Kidney epithelial cell (primary cell): ENCODE measurements around the gene MIX23. TPM values are rescaled to one million over a fixed set of nuclear protein-coding genes. Genes with fewer than 3 reads are reported as not detected.

Source experiments
- DNase-seq: peaks from one replicate; pipeline ENCODE4 v3.0.0-alpha.2; 2010; ENCODE audit warnings: low read depth
- H3K27me3 ChIP-seq: 2 replicates; pipeline ENCODE4 v1.6.0; 2011; ENCODE audit warnings: low read length; ENCODE audit not compliant: control insufficient read depth, insufficient read depth
- H3K36me3 ChIP-seq: 2 replicates; pipeline ENCODE4 v1.5.1; 2011; ENCODE audit warnings: low read length; ENCODE audit not compliant: control insufficient read depth, insufficient read depth
- H3K4me3 ChIP-seq: 2 replicates; pipeline ENCODE4 v1.5.1; 2011; ENCODE audit warnings: low read depth, mild to moderate bottlenecking, control low read depth, low read length
- total RNA-seq: library from RNA; depleted of rRNA; stranded (reverse); fragments of >200 nt; gene quantifications from 2 replicates; pipeline ENCODE4 v1.2.3, GENCODE V29; 2015
- TF ChIP-seq, protein P1 (sequence below): IDR thresholded peaks from 2 replicates; pipeline ENCODE4 v1.5.1; 2011; ENCODE audit warnings: mild to moderate bottlenecking, moderate library complexity, low read length, control low read depth, inconsistent platforms; ENCODE audit not compliant: insufficient read depth, poor library complexity, severe bottlenecking

MIX23 gene
- total RNA-seq, 1 donor from 2014 or later, result 24.8 TPM

DNA sequence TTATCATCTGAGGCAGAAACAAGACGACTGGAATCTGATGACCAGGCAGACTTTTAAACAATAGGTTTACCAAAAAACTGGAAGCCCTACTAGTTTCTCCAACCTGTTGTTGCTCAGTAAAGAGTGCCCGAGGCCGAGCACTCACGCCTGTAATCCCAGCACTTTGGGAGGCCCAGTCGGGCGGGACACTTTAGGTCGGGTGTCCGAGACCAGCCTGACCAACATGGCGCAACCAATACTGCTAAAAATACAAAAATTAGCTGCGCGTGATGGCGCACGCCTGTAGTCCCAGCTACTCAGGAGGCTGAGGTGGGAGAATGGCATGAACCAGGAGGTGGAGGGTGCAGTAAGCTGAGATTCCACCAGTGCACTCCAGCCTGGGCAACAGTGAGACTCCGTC is 33.9 kb upstream of the MIX23 start:
- H3K36me3 ChIP-seq, result no peaks in the 10 kb centered on the region
- DNase-seq, result no peak

DNA sequence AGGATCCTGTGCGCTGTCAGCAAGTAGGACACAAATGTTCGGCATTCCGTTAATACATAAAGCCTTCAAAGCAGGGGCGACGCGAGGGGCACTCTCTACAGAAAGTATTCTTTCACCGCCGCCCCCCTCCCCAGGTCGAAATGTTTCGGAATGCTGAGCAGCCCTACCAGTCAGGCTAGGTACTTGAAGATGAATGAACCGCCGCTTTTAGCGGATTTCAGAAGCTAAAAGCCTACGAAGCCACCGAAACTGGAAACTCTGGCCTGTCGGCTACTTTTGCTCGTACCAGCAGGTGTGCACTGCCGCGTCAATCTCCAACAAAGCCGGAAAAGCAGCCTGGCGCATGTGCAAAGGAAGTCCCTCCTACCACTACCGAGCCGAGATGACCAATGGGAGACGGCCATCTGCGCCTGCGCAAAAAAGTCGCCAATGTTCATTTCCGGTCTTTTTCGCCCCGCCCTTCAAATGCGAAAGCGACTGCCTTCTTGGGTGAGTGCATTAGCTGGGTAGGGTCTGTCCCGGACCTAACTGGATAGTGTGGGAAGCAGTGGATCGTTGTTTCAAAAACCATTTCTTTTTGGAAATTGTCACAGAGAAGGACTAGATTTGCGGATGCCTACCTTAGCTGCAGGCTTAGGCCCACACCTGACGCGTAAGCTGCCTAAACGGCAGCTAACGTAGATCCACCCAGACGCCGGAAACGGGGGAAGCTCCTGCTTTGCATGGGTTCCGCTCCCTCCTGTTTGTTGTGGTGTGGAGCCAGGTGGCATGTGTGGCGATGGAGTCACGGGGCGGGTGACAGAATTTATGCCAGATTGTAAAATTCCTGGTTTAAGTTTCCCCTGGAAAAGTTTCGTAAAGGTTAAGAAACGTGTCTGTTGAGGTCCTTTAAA is 33.0 kb upstream of the MIX23 start, which contains the start of gene WDR5B:
TSS of gene WDR5B (minus strand) at position 301 of the 893 bp plus-strand sequence. CDS start 534 bp downstream, outside the sequence.
- Histone ChIP-seq H3K36me3 (no peaks in the 10 kb centered on the region), H3K4me3 (peak within 1 kb of the TSS; percentile 84), H3K27me3 (no peaks in the 10 kb centered on the region)
- peak; percentile 88 for DNase-seq
- TF ChIP-seq, protein P1, sequence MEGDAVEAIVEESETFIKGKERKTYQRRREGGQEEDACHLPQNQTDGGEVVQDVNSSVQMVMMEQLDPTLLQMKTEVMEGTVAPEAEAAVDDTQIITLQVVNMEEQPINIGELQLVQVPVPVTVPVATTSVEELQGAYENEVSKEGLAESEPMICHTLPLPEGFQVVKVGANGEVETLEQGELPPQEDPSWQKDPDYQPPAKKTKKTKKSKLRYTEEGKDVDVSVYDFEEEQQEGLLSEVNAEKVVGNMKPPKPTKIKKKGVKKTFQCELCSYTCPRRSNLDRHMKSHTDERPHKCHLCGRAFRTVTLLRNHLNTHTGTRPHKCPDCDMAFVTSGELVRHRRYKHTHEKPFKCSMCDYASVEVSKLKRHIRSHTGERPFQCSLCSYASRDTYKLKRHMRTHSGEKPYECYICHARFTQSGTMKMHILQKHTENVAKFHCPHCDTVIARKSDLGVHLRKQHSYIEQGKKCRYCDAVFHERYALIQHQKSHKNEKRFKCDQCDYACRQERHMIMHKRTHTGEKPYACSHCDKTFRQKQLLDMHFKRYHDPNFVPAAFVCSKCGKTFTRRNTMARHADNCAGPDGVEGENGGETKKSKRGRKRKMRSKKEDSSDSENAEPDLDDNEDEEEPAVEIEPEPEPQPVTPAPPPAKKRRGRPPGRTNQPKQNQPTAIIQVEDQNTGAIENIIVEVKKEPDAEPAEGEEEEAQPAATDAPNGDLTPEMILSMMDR, result peak; percentile 15

More for the DNA sequence above, 33.9 kb upstream of the MIX23 start:
- Histone ChIP-seq H3K4me3 (peak overlapping the region; percentile 84), H3K27me3 (no peaks in the 10 kb centered on the region)
- TF ChIP-seq, protein P1, result no peak

DNA sequence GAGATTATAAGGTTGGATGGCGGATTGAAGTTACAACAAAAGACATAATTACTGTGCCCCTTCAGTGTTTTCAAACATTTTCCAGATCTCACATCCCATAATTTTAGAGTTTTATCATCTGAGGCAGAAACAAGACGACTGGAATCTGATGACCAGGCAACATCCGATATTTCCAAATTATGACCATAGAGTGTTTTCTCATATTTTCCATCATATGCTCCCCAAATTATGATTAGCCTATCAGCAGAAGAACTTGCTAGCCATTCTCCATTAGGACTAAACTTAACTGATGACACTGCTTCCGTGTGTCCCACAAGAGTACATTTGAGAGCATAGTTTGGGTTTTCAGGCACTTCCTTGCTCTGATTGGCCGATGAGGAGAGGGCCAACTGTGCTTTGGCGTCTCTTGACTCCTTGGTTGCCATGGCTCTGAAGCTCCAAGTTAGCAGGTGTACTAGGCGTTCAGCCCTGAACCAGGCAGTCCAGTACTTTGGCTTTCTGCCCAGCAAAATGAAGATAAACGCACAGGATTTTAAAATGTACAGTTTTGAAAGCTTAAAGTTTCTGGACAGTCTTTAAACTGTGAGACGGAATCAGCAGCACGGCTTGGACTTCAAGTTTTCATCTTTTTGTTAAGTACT is 32.2 kb upstream of the MIX23 start:
- TF ChIP-seq, protein P1, result no peak
- DNase-seq, result peak; percentile 39
- Histone ChIP-seq H3K36me3 (no peaks in the 10 kb centered on the region), H3K4me3 (peak overlapping the region; percentile 84), H3K27me3 (no peaks in the 10 kb centered on the region)

DNA sequence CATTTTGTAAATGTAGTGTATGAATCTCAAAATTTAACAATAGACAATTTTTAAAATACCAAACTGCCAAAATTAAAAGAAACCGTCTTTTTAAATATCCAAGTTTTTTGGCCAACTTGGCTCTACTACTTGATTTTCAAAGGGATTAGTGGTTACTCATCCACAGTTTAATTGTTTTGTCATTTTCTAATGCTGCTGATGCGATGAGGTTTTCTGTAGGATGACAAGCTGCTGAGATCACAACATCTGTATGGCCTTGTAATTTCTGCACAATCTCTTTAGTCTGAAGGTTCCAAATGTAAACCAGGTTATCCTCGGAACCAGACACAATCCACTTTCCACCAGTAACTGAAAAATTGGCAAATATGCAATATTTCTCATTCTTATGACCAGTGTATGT is 31.4 kb upstream of the MIX23 start:
- no peak overlapping the region for H3K4me3 ChIP-seq
- TF ChIP-seq, protein P1, result no peak
- H3K27me3 ChIP-seq, result no peaks in the 10 kb centered on the region
- no peak for DNase-seq
- H3K36me3 ChIP-seq, result peaks cover 1% of the 10 kb centered on the region

DNA sequence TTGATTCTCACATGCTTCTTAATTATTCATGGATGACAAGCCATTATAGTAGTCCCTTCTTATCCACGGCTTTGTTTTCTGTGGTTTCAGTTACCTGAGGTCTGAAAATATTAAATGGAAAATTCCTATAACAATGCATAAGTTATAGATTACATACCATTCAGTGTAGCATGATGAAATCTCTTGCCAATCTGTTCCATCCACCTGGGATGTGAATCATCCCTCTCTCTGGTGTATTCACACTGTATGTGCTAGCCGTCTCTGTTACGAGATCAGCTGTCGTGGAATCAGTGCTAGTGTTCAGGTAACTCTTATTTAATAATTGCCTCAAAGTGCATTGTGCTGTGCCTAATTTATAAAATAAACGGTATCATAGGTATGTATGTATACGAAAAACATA is 27.6 kb upstream of the MIX23 start:
- Histone ChIP-seq H3K27me3 (no peaks in the 10 kb centered on the region), H3K4me3 (no peak overlapping the region), H3K36me3 (peaks cover 1% of the 10 kb centered on the region)
- DNase-seq, result no peak
- TF ChIP-seq, protein P1, result no peak
